Heart right ventricle (tissue), 16 donors: Measurements from ENCODE around the gene PSMC1. TPM values are rescaled to one million over a fixed set of nuclear protein-coding genes. Genes with fewer than 3 reads are reported as not detected.

Experiments
- ATAC-seq, 8 donors: fragments of 200-7000 bp; cut with Tn5 transposase; one replicate each; pipeline ENCODE4 v1.9.1; 2020; ENCODE audit warnings: mild to moderate bottlenecking in 8 of 8, moderate library complexity in 8 of 8, moderate number of reproducible peaks in 1 of 8
- DNase-seq, 2 donors: peaks; one replicate each; pipeline ENCODE4 v3.0.0-alpha.2; 2020
- H3K27ac ChIP-seq, 10 donors: fragments of 200-600 bp; sonication (generic) in 2 of 10; one replicate each; pipeline versions ENCODE4 v1.5.0 to v1.8.0; 2020 to 2022; ENCODE audit warnings: mild to moderate bottlenecking in 3 of 10
- H3K27me3 ChIP-seq, 7 donors: fragments of 200-600 bp; one replicate each; pipeline ENCODE4 v1.8.0; 2021 to 2022; ENCODE audit warnings: mild to moderate bottlenecking in 2 of 7
- H3K36me3 ChIP-seq, 9 donors: fragments of 200-600 bp; sonication (generic) in 1 of 9; one replicate each; pipeline versions ENCODE4 v1.5.0 to v1.8.0; 2020 to 2022; ENCODE audit warnings: mild to moderate bottlenecking in 2 of 9
- H3K4me1 ChIP-seq, 9 donors: fragments of 200-600 bp; sonication (generic) in 1 of 9; one replicate each; pipeline versions ENCODE4 v1.5.0 to v1.8.0; 2020 to 2022; ENCODE audit warnings: mild to moderate bottlenecking in 4 of 9
- H3K4me3 ChIP-seq, 10 donors: fragments of 200-600 bp; sonication (generic) in 2 of 10; one replicate each; pipeline versions ENCODE4 v1.5.0 to v1.8.0; 2020 to 2022; ENCODE audit warnings: mild to moderate bottlenecking in 7 of 10, moderate library complexity in 2 of 10
- H3K9me3 ChIP-seq, 11 donors: fragments of 200-600 bp in 10 of 11; sonication (generic) in 2 of 11; one replicate each; pipeline versions ENCODE4 v1.5.0 to v1.8.0; 2013 to 2022; ENCODE audit warnings: mild to moderate bottlenecking in 2 of 11, control low read depth in 1 of 11, moderate library complexity in 1 of 11
- WGBS, 2 donors: extraction: QIAGEN DNeasy Blood & Tissue Kit; methylation state at CpG; one replicate each; pipeline ENCODE4 v1.1.7; 2013; ENCODE audit warnings: inconsistent platforms in 1 of 2; 5-methylcytosine and 5-hydroxymethylcytosine counted together
- intact Hi-C, 10 donors: fragments of 100-400 bp; cut with DNase I; formaldehyde crosslinking; loops; one replicate each; pipeline versions ENCODE4 v1.11.1 to v1.14.2; 2022
- polyA plus RNA-seq, 2 donors: library from polyadenylated mRNA; stranded (reverse); fragments of 200-250 nt; gene quantifications; one replicate each; pipeline ENCODE4 v1.2.3, GENCODE V29; 2013
- total RNA-seq, 10 donors: library from RNA; stranded (reverse); fragmentation: NEBNext Ultra II Directional in 3 of 10; extraction: Animal tissue kit (Norgen Biotek cat#: 25700) in 3 of 10; gene quantifications; one replicate each; pipeline versions ENCODE4 v1.2.1 to v1.2.4, GENCODE V29; 2021 to 2023
- TF ChIP-seq, protein P1 (sequence below), 9 donors: fragments of 200-600 bp; sonication (generic) in 2 of 9; IDR thresholded peaks; one replicate each; pipeline versions ENCODE4 v1.5.0 to v1.8.0; 2021 to 2022; ENCODE audit warnings: antibody characterized with exemption in 9 of 9, mild to moderate bottlenecking in 5 of 9, moderate library complexity in 1 of 9
- donor health status: Arrhythmogenic right ventricular cardiomyopathy.
- donor health status: ischemic (EF 13 %, LVEDD 7.1; RV severe dilation, severe dysfunction).
- donor health status: healthy with polysubstance abuse.
- donor health status: DM: no; HTN: yes; CAD: no.
- donor health status: DM: no; HTN: no; CAD: no.
- donor health status: ischemic (EF 25% LVEDD 6.9; RV normal size, moderate dysfunction).
- donor health status: ischemic (EF 25% LVEDD 5.7; RV mildly dilated, moderate dysfunction).
- donor health status: healthy.
- donor health status: DM: yes; HTN: yes; CAD: no.
- donor health status: Ischemic cardiomyopathy.
- donor health status: ischemic (EF 35%, LVEDD 5.7; RV mildly dilated, moderate dysfunction).
- donor health status: nonischemic (EF 11% LVEDD 7.7; RV severe dilation, severe dysfunction).
- donor health status: DM: yes; HTN: yes; CAD: no.
- donor health status: PGD.
- donor health status: ischemic (EF 29% LVEDD 5.4; RV normal size, mild dysfunction).
- donor health status: nonischemic (EF 23%, LVEDD 6.1; RV moderate dilation, normal function).

The PSMC1 gene
- total and polyA plus RNA-seq, 12 donors = 107 to 226 (median 128) TPM

DNA sequence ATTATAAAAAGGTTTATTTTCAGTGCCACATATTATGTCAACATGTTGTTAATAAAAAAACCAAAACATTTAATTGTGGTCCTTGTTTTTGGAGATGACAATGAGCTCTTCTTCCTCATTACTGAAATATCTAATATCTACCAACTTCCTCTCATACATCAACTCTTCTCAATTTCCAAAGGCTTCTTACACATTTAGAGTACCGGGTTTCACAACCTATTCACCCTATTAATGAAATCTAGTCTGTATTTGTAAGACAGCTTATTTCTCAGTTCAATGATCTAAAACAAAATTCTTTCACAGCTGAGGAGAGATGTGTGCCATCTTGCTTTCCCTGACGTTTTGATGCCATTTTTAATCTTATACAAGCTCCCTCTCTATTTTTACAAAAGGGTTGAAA, 60.9 kb downstream of the PSMC1 start:
- DNase-seq = no peak
- Histone ChIP-seq H3K36me3 (peaks cover 0 to 64% (median 24%) of the 10 kb centered on the region in 9 donors), H3K9me3 (peaks cover 0 to 2% (median 0%) of the 10 kb centered on the region in 11 donors), H3K27me3 (no peaks in the 10 kb centered on the region), H3K27ac (no peak overlapping the region), H3K4me3 (no peak overlapping the region), H3K4me1 (peaks cover 0 to 3% (median 0%) of the 10 kb centered on the region in 9 donors)
- TF ChIP-seq, protein P1, sequence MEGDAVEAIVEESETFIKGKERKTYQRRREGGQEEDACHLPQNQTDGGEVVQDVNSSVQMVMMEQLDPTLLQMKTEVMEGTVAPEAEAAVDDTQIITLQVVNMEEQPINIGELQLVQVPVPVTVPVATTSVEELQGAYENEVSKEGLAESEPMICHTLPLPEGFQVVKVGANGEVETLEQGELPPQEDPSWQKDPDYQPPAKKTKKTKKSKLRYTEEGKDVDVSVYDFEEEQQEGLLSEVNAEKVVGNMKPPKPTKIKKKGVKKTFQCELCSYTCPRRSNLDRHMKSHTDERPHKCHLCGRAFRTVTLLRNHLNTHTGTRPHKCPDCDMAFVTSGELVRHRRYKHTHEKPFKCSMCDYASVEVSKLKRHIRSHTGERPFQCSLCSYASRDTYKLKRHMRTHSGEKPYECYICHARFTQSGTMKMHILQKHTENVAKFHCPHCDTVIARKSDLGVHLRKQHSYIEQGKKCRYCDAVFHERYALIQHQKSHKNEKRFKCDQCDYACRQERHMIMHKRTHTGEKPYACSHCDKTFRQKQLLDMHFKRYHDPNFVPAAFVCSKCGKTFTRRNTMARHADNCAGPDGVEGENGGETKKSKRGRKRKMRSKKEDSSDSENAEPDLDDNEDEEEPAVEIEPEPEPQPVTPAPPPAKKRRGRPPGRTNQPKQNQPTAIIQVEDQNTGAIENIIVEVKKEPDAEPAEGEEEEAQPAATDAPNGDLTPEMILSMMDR (IDR thresholded peaks at IDR 0.05) = no peak
- 80 to 85% methylated on average over 2 of the region's 2 CpGs for WGBS, 2 donors
- intact Hi-C loops = loop anchor here in 1 of 10 donors (10.0 kb wide), 1 partner anchor 58 kb away; no protein-coding TSS in a partner anchor
- ATAC-seq = no peak

DNA sequence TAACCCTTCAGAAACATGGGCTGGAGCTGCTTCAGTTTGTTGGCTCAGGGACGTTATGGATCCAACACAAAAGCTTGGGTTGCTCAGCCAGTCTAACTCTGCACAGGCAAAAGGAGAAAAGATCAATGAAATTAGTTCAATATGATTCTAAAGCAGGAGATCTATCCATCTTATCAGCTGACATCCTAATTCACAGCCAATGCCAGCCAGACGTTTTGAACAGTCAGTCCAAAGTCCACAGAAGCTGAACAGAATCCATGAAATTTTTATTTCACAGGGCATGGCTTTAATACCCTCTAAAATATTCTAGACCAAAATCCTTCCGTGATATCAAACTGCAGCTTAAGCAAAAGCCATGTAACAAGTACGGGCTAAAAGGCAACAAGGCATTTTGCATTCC, 61.7 kb downstream of the PSMC1 start:
- H3K36me3 ChIP-seq = peaks cover 0 to 56% (median 24%) of the 10 kb centered on the region in 9 donors
- DNase-seq = no peak
- intact Hi-C loops = loop anchor here in 1 of 10 donors (10.0 kb wide), 1 partner anchor 57 kb away; no protein-coding TSS in a partner anchor

DNA sequence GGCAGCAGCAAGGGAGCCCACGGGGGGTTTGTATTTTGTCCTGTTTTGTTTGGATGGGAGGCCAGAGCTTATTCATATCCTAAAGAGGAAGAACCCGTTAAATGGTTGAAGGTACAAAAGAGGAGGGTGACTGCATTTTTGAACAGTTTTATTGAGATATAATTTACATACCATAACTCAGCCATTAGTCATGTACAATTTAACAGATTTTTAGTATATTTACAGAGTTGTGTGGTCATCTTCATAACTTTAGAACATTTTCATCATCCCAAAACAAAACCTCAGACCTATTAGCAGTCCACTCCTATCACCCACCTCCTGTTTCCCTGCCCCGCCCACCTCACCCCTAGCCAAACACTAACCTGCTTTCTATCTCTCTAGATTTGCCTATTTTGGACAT, 62.8 kb downstream of the PSMC1 start:
- H3K9me3 ChIP-seq = peaks cover 0 to 2% (median 0%) of the 10 kb centered on the region in 11 donors
- intact Hi-C loops = loop anchor here in 1 of 10 donors (10.0 kb wide), 1 partner anchor 56 kb away; no protein-coding TSS in a partner anchor
- H3K27me3 ChIP-seq = no peaks in the 10 kb centered on the region
- ATAC-seq = no peak
- 87 to 90% methylated on average over 3 of the region's 3 CpGs for WGBS, 2 donors
- no peak overlapping the region for H3K4me3 ChIP-seq
- TF ChIP-seq, protein P1 (IDR thresholded peaks at IDR 0.05) = no peak
- no peak overlapping the region for H3K27ac ChIP-seq
- no peak for DNase-seq
- H3K4me1 ChIP-seq = peaks cover 0 to 4% (median 0%) of the 10 kb centered on the region in 9 donors
- peaks cover 0 to 45% (median 18%) of the 10 kb centered on the region in 9 donors for H3K36me3 ChIP-seq

More for the DNA sequence above, 61.7 kb downstream of the PSMC1 start:
- peaks cover 0 to 2% (median 0%) of the 10 kb centered on the region in 11 donors for H3K9me3 ChIP-seq
- TF ChIP-seq, protein P1 (IDR thresholded peaks at IDR 0.05) = no peak
- 79 to 81% methylated on average over 4 of the region's 4 CpGs for WGBS, 2 donors
- H3K27ac ChIP-seq = no peak overlapping the region
- H3K4me1 ChIP-seq = peaks cover 0 to 3% (median 0%) of the 10 kb centered on the region in 9 donors
- H3K27me3 ChIP-seq = no peaks in the 10 kb centered on the region
- H3K4me3 ChIP-seq = no peak overlapping the region
- ATAC-seq = no peak

- H3K27me3 ChIP-seq = no peaks in the 10 kb centered on the region
- WGBS, 2 donors = 97% methylated on average over 6 of the region's 6 CpGs
- TF ChIP-seq, protein P1 (IDR thresholded peaks at IDR 0.05) = no peak
- ATAC-seq (no peak), DNase-seq (no peak)
- H3K27ac ChIP-seq = no peak overlapping the region
- H3K4me1 ChIP-seq = peaks cover 0 to 5% (median 0%) of the 10 kb centered on the region in 9 donors
- intact Hi-C loops = loop anchor here in 1 of 10 donors (10.0 kb wide), 1 partner anchor 55 kb away; no protein-coding TSS in a partner anchor
- H3K9me3 ChIP-seq = peaks cover 0 to 2% (median 0%) of the 10 kb centered on the region in 11 donors
- peaks cover 0 to 38% (median 16%) of the 10 kb centered on the region in 9 donors for H3K36me3 ChIP-seq
- no peak overlapping the region for H3K4me3 ChIP-seq
These were observed 63.5 kb downstream of the PSMC1 start for GRCh38 chr14:90319634-90320541.
